Occipital lobe (tissue), 2 donors: Measurements from ENCODE around the gene MEA1. TPM values are rescaled to one million over a fixed set of nuclear protein-coding genes. Genes with fewer than 3 reads are reported as not detected.

ENCODE experiments used
- DNase-seq: peaks from one replicate; lab custom pipeline; 2025; lab: John Stamatoyannopoulos, UW
- total RNA-seq: library from RNA; depleted of rRNA; stranded (reverse); fragments of >200 nt; gene quantifications from one replicate; pipeline ENCODE4 v1.2.3, GENCODE V29; 2014

The MEA1 gene
- total RNA-seq, 1 donor from 2014 or later, result 27.8 TPM

DNA sequence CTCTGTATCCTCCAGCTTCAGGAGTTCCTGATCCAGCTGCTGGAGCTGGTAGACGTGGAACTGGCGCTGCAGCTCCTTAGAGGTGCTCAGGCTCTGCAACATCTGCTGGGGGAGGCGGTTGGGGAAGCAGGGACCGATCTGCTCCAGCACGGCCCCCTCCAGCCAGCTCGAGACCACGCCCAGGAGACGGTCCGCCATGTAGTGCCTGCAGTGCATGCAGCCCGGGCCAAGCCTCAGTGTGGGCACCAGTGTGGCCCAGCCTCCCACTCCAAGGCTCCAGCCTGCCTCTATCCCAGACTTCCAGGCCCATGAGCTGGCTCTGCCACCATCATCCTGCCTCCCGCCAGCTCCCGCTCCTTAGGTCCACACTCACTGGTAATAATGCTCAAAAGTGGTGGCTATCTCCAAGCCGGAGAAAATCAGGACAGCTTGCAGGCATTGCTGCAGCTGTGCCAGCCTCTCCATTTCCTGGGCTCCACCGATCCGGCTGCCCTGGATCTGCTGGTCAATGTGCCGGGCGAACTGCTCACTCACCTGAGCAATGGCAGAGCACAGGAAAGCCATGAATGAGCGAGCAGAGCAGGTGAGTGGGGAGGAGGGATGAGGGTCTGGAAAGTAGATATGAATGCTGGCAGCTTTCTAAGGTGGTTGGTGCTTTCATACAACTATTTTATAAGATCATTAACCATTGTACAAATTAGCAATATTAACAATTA lies 27.0 kb upstream of the MEA1 start:
- no peak for DNase-seq

DNA sequence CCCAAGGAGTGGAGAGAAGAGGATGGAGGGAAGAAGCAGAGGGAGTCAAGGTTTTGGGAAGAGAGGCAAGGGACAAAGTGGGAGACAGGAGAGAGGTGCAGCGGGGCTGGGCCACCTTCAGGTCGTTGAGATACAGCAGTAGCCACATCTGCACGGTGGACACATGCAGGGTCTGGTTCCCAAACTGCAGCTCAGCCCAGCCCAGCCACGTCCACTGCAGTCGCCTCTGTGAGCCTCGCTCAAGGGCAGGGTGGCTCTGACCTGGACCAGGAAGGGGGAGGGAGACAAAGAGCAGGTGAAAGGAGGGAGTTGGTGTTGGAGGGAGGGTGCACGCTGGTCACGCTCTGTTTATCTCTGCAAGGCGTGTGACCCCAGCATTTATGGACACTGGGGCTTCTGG lies 25.0 kb upstream of the MEA1 start:
- no peak for DNase-seq

DNA sequence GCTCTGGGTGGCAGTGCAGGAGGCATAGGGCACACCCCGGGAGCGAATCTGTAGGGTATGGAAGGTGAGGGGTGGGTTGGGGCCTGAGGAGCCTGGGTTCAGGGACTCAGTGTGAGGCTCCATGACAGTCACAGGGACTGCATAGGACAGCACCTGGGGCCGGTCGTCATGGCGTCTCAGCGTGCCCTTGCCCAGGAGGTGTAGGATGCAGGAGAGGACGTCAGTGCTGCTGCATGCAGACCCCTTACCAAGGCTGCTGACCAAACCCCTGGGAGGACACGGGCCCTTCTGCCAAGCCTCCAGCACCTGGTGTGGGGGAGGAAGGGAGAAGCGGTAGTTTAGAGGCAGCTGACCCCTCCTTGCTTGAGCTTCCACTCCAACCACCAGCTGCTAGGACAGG lies 24.0 kb upstream of the MEA1 start:
- no peak for DNase-seq

DNA sequence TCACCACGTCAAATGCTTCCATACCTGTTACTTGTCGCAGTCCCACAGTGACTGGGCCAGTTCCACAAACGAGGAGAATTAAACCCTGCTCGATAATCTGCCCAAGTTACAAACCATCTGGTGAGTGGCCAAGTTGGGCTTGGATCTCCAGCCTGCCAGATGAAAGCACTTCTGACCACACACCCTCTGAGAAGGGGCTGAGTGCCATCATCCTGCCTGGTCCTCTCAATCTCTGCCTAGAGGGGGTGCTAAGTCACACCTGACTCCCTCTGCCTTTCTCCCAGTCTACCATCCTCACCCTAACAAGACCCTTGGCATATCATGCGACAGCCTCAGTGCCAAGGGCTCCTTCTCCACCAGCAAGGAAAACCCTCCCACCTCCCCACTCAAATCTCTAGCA lies 23.5 kb upstream of the MEA1 start:
- no peak for DNase-seq

DNA sequence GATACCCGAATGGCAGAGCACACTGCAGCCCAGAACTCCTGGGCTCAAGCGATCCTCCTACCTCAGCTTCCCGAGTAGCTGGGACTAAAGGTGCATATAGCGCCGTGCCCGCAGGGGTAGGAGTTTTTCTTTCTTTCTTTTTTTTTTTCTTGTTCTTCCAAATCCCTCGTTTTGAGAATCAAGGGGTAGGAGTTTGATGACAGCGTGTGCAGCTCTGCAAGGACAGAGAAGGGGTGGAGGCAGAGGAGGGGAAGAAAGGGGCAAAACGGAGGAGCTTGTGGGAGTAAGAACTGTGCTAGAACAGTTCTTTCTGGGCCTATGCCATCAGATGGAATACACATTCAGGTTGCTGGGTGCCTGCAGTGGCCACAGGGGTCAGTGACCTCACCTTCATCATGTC lies 23.0 kb upstream of the MEA1 start:
- no peak for DNase-seq

DNA sequence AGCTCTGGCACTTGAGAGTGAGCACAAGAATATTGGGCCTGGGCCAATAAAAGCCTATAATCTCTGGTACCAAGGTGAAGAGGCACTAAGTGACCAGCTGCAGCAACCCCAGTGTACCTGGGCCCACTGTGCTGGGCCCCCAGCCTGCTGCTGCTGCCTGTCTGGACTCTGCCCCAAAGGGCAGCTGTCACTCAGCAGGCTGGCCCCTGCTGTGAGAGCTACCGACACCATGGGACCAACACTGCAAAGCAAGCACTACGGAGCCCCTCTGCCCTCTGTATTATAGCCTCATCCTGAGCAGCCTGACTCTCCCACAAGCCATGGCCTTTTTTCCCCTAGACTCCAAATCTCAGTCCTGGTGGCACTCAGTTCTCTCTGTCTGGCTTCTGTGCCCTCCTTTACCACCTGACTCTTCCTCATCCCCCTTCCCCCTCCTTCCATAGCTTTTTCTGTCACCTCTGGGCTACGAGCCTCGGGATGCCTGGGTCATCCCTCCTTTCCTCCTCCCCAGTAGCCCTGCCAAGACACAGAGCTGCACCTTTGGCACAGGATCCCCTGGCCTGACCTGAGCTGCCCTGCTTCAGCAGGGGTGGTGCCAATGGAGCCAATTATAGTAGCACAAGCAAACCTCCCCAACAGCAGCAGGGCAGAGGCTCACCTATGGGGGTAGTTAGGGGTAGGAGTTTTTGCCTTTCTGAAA lies 21.9 kb upstream of the MEA1 start:
- no peak for DNase-seq

DNA sequence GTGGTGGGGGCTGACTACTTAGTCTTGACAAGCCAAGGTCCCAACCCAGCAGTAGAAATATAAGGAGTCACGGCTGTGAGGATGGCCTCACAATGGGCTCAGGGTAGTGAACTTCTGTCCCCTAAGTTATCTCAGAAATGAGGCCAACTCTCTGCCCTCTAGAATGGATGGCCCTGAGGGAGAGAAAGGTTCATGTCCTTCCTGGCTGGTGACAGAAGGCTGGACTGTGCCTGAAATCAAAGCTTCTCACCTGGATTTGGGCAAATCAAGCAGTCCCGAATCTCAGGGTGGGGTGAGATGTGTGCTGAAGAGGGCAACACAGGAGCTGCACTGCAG lies 20.4 kb upstream of the MEA1 start:
- DNase-seq, result no peak

DNA sequence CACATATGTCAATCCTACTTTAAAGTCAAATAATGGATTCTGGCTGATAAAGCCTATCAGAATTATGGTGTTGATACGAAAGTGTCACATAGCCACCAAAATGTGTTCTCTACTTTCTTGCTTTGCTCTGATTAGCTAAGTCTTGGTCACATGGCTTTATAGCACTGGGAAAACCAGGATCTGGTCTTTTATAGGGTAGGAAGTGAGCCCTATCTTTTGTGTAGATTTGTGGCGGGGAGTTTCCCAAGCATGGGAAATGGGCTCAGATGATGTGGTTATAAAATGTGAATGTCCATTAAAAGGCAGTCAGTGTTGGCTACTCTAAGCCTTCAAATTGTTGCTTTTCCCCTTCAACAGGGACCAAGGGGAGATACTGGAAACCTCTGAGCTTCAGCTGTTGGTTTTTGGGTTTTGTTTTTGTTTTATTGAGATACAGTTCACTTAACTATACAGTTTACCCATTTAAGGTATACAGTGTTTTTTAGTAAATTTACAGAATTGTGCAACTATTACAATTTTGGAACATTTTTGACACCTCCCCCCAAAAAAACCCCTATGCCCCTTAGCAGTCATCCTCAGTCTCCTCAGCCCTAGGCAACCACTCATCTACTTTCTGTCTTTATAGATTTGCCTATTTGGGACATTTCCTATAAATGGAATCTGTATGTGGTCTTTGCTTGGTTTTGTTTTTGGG lies 19.9 kb upstream of the MEA1 start:
- DNase-seq, result no peak

DNA sequence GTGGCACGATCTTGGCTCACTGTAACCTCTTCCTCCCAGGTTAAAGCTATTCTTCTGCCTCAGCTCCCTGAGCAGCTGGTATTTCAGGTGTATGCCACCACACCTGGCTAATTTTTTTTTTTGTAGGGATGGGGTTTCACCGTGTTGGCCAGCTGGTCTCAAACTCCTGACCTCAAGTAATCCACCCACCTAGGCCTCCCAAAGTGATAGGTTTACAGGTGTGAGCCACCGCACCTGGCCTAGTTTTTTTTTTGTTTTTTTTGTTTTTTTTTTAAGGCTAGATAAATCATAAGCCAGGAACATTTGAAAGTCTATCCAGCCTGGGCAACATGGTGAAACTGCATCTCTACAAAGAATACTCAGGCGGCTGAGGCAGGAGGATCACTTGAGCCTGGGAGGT lies 18.6 kb upstream of the MEA1 start:
- DNase-seq, result no peak

DNA sequence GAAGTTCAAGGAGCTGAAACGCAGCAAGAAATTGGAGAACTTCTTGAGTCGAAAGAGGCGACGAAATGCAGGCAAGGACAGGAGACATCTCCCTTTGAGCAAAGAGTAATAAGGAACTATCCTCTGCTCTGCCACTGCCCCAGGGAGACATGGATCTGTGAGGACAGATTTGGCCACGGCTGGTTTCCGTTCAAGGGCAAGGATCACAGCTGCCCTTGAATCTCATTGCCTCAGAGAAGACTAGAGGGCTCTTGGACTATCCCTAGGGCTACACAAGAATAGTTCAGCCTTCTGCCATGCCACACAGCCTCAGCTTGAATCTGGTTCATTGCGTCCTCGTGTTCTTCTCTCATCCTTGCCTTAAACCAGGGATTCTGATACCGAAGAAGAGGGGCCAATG lies 15.4 kb upstream of the MEA1 start:
- no peak for DNase-seq

DNA sequence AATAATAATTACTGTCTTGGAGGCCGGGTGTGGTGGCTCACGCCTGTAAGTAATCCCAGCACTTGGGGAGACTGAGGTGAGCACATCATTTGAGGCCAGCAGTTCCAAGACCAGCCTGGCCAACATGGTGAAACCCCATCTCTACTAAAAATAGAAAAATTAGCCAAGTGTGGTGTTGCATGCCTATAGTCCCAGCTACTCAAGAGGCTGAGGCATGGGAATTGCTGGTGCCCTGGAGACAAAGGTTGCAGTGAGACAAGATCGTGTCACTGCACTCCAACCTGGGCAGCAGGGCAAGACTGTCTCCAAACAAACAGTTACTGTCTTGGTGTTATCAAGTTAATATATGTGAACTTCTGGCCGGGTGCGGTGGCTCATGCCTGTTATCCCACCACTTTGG lies 12.6 kb upstream of the MEA1 start:
- DNase-seq, result no peak

DNA sequence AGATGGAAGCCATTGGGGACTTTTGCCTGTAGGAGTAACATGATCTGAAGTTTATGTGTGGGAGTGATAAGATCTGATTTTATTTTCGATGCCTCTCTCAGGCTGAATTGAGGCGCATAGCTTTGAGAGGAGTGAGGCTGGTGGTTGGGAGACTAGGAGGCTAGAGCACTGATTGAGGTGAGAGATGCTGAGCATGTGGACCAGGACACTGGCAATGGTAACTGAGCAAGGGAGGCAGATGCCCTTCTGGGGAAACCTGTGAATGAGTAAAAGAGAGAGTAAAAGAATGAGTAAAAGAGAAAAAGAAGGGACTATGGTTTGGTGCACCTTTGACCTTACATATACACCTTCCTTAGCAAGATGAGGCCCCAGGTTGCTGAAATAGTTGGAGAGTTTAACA lies 10.7 kb upstream of the MEA1 start:
- DNase-seq, result no peak

DNA sequence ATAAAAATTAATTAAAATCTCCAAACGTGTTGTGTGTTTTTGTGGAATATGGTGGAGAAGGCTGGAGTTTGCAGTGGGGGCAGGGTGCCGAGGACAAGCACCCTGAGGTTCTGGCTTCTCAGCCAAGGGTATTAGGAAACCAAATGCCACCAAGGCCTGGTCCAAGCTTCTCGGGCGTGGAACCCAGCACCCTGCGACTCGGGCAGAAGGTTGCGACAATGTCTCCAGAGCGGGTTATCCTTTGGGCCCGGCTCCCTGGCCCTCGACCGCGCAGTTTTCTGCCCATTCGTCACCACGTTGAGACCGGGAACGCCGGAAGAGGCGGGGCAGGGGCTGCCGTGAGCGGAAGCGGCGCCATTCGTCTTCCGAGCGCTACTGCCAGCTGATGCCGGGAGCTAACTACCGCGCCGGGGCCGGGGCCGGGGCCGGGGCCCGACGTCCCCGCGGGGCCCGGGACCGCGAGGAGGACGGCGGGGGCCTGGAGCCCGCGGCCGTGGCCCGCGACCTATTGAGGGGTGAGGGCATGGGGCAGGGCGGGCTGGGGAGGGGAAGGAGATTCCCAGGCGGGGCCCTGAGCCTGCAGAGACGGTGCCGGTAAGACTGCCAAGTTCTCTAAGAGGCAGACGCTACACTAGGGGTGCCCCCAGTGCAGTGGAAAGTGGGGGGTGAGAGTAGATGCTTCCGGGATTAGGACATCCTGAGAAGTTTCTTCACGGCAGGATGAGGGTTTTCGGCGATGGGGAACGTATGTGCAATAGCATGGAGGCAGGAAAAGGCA lies 7.7 kb upstream of the MEA1 start, which contains the start of gene RRP36:
TSS of gene RRP36 (plus strand) at position 354 of the 778 bp plus-strand sequence. CDS start at position 386, 32 bp downstream.
- peak; percentile 71 for DNase-seq

DNA sequence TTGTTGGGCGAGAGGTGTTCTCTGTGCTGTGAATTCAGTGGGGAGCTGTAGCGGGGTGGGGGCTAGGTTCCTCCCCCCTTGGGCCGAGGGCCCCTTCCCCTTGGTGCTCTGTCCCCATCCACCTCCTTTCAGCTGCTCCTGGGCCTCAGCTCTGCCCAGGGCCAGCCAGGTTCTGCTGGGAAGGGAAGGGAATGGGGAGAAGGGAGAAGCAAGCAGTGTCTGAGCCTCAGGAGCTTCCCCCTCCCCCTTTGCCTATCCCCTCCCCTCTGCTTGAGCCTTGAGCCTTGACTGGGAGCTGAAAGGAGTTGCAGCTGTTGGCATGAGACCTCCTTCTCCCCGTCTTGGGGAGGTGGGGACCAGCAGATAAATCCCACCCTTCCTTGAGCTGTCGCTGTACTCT lies 7.1 kb upstream of the MEA1 start:
- DNase-seq, result no peak

DNA sequence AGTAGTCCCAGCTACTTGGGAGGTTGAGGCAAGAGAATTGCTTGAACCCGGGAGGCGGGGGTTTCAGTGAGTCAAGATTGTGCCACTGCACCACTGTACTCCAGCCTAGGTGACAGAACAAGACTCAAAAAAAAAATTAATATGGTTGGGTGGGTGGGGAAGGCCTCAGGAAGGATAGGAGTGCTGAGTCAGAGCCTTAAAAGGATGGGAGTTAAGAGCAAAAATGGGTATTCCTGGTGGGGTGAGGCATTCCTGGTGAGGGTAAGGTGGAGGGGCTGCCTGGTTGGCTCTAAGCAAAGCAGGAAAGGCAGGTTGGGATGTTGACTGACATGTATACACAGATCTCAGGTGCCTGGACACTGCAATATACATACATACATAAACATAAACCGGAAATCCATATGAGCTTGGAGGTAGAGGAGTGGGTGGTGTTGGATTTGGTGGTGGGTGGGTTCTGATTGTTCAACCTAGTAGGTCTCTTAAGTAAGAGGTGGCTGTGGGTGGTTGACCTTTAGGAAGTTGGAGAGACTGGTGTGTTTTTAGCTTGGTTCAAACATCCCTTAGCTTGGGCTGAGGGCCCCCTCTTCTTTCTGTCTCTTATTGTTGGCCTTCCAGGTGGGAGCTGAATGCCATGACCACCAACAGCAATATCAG lies 6.4 kb upstream of the MEA1 start:
- DNase-seq, result no peak

DNA sequence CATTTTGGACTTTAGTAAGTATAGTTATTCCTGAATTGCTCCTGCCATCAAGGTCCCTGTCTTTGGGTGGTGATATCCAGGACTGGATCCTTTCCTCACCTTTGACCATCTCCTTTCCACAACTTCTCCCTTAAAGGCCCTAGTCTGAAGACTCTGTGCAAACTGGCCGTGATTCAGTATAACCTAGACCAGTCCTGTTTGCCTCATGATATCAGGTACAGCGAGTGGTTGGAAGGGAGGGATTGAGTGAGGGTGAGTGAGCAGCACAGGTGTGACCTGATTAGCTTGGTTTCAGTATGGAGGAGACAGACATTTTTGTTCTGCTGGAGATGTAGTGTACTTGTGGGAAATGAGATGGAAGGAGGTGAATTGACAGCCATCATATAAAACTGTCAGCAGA lies 5.4 kb upstream of the MEA1 start:
- DNase-seq, result no peak

DNA sequence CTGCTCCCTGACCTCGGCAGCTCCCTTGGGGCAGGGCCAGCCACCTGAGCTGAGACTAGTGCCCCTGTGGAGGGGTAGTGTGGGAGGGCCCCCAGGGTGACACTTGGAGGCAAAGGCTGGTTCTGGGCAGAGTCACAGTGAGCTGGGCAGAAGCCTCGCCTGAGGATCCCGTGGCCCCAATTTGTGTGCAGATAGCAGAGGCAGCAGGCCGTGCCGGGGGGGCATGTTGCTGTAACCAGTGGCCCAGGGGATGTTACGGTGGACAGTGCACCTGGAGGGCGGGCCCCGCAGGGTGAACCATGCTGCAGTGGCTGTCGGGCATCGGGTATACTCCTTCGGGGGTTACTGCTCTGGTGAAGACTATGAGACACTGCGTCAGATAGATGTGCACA lies 3.2 kb upstream of the MEA1 start:
- no peak for DNase-seq

DNA sequence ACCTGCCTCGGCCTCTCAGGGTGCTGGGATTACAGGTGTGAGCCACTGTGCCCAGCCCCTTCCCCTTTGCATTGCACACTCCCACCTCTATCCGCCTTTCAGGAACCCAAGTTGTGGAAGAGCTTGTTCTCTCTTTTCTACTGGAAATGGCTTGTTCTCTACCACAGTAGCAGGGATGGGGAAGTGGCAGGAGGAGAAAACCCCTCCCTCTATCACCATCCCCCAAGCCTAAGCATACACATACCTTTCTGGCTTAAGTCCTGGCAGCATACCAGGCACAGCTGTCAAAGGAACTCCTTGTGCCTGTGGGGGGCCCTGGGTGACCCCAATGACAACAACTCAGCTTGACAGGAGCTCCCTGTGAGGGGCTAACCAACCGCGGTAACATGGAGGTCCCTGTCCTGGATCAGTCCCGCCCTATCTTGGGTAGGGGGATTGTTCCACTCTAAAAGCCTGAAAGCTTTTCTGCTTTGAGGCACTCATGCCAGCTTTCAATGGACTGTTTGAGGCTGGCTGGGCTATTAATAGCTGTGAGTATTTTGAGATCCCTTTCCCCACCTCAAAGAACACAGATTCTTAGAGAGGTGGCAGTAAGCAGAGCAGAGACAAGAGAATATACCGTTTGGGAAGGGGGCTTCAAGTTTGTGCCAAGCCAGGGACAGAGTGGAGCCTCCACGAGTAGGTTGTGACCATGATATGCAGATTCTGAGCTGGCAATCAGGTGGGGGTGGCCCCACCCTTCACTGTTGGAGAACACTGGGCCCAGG lies 2.6 kb upstream of the MEA1 start:
- no peak for DNase-seq

DNA sequence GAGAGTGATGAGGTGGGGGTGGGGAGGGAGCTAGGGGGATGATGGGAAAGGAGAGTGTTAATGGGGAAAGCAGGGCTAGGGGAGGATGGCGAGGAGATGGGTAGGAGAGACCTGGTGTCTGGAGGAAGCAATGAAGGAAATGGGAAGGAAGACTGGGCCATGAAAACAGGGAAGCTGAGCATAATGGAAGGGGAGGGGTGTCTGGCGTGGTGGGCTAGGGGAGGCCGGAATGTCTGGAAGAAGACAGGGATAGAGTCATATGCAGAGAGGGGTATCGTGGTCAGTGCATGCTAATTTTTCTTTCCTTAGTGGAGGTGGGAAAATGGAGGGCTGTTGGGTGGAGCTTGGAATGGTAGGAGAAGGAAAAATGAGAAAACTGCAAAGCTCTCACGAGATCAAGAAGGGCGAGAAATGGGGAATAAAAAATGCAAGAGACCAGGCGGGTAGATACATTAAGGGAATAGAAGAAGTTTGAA lies 726 bp upstream of the MEA1 start:
- DNase-seq, result no peak

DNA sequence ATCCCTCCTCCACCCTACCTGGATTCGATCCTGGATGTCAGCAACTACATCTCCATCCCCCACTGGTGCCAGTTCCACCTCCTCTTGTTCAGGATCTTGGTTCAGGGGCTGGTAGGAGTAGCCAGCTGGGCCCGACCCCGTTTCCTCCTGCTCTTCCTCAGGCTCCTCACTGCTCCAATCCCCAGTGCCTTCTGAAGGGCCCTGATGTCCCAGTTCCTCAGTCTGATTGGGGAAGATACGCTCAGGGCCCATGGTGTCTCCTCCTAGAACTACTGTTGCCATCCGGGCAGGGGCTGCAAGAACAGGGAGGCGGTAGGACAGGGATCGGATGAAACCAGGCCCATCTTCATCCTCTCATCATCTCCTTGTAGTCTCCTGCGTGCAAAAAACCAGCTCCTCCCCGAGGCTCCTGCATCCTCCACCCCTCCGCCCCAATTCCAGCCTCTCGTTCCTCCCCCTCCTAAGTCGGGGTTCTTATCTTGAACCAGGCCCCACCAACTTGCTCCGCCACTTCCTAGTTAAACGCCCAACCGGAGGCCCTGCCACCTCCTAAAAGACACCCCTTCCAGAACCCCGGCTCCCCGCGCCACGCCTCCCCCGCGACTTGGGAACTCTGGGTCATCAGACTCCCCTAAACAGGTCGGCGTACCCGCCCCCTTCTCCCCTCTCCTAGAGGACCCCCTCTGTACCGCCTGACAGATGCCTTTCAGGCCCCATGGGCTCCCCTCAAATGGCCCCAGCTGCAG lies 476 bp downstream of the MEA1 start:
- no peak for DNase-seq
